OCI-LY1 (cell line): Measurements from ENCODE around the gene C11orf58.

Source experiments
- H2AFZ ChIP-seq: fragments of 200-600 bp; sonication (generic), shearing (Covaris generic); 2 replicates; pipeline ENCODE4 v1.6.0; 2014; ENCODE audit warnings: antibody characterized with exemption, mild to moderate bottlenecking, low read length
- H3F3A ChIP-seq: fragments of 200-600 bp; sonication (generic), shearing (Covaris generic); 2 replicates; pipeline ENCODE4 v1.6.0; 2014; ENCODE audit warnings: mild to moderate bottlenecking, antibody characterized with exemption, low read length, moderate library complexity; ENCODE audit not compliant: insufficient read depth
- H3K27ac ChIP-seq: fragments of 200-600 bp; sonication (generic); 2 replicates; pipeline ENCODE4 v1.5.1; 2014; ENCODE audit warnings: low read length, mixed run types, mild to moderate bottlenecking, low read depth; ENCODE audit not compliant: poor library complexity, severe bottlenecking
- H3K27me3 ChIP-seq: fragments of 200-600 bp; sonication (generic); 2 replicates; pipeline ENCODE4 v1.6.0; 2014; ENCODE audit warnings: antibody characterized with exemption, mild to moderate bottlenecking, low read length, moderate library complexity; ENCODE audit not compliant: insufficient read depth
- H3K36me3 ChIP-seq: fragments of 200-600 bp; sonication (generic); 2 replicates; pipeline ENCODE4 v1.6.1; 2014; ENCODE audit warnings: mild to moderate bottlenecking, antibody characterized with exemption, low read length, moderate library complexity, mixed read lengths; ENCODE audit not compliant: insufficient read depth
- H3K4me1 ChIP-seq: fragments of 200-600 bp; sonication (generic); 2 replicates; pipeline ENCODE4 v1.5.1; 2014; ENCODE audit warnings: mild to moderate bottlenecking, low read length, moderate library complexity; ENCODE audit not compliant: insufficient read depth, severe bottlenecking
- H3K4me2 ChIP-seq: fragments of 200-600 bp; sonication (generic), shearing (Covaris generic); 2 replicates; pipeline ENCODE4 v1.6.1; 2014; ENCODE audit warnings: low read length
- H3K4me3 ChIP-seq: fragments of 200-600 bp; sonication (generic); 2 replicates; pipeline ENCODE4 v1.5.1; 2014; ENCODE audit warnings: low read length, low read depth, mild to moderate bottlenecking, mixed read lengths; ENCODE audit not compliant: poor library complexity, severe bottlenecking
- H3K79me2 ChIP-seq: fragments of 200-600 bp; shearing (Covaris generic); 2 replicates; pipeline ENCODE4 v1.6.1; 2016; ENCODE audit warnings: mixed run types, low read length, mixed read lengths; ENCODE audit not compliant: insufficient read depth
- H3K9ac ChIP-seq: fragments of 200-600 bp; sonication (generic), shearing (Covaris generic); 2 replicates; pipeline ENCODE4 v1.6.1; 2014; ENCODE audit warnings: mild to moderate bottlenecking, low read length, mixed read lengths
- H3K9me2 ChIP-seq: fragments of 200-600 bp; sonication (generic), shearing (Covaris generic); 2 replicates; pipeline ENCODE4 v1.6.1; 2014; ENCODE audit warnings: low read depth, mild to moderate bottlenecking, low read length, mixed read lengths
- H3K9me3 ChIP-seq: fragments of 200-600 bp; shearing (Covaris generic); 2 replicates; pipeline ENCODE4 v1.6.1; 2014; ENCODE audit warnings: low read length, mixed read lengths
- H4K20me1 ChIP-seq: fragments of 200-600 bp; sonication (generic), shearing (Covaris generic); 2 replicates; pipeline ENCODE4 v1.6.0; 2016; ENCODE audit warnings: mild to moderate bottlenecking, low read length; ENCODE audit not compliant: insufficient read depth
- EZH2 ChIP-seq: fragments of 200-600 bp; sonication (generic), shearing (Covaris generic); IDR thresholded peaks from 2 replicates; pipeline ENCODE4 v1.8.0; 2017; ENCODE audit warnings: borderline replicate concordance, mixed run types, mild to moderate bottlenecking, antibody characterized with exemption, low read length, moderate library complexity, mixed read lengths
- TF ChIP-seq, protein P1 (sequence below): fragments of 200-600 bp; sonication (generic), shearing (Covaris generic); IDR thresholded peaks from 2 replicates; pipeline ENCODE4 v1.5.1; 2017; ENCODE audit warnings: mild to moderate bottlenecking, antibody characterized with exemption, low read length, moderate library complexity, mixed read lengths

The C11orf58 gene

GRCh38 chr11:16785520-16786128, 47.2 kb downstream of the C11orf58 start:
- TF ChIP-seq EZH2: no peak
- TF ChIP-seq, protein P1, sequence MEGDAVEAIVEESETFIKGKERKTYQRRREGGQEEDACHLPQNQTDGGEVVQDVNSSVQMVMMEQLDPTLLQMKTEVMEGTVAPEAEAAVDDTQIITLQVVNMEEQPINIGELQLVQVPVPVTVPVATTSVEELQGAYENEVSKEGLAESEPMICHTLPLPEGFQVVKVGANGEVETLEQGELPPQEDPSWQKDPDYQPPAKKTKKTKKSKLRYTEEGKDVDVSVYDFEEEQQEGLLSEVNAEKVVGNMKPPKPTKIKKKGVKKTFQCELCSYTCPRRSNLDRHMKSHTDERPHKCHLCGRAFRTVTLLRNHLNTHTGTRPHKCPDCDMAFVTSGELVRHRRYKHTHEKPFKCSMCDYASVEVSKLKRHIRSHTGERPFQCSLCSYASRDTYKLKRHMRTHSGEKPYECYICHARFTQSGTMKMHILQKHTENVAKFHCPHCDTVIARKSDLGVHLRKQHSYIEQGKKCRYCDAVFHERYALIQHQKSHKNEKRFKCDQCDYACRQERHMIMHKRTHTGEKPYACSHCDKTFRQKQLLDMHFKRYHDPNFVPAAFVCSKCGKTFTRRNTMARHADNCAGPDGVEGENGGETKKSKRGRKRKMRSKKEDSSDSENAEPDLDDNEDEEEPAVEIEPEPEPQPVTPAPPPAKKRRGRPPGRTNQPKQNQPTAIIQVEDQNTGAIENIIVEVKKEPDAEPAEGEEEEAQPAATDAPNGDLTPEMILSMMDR: peak; percentile 81
- Histone ChIP-seq H4K20me1 (no peaks in the 10 kb centered on the region), H3K27ac (no peak overlapping the region), H3K9ac (no peak overlapping the region), H3K36me3 (no peaks in the 10 kb centered on the region), H3K79me2 (no peaks in the 10 kb centered on the region), H3K9me3 (no peaks in the 10 kb centered on the region), H3K4me3 (no peak overlapping the region), H2AFZ (no peak overlapping the region), H3K4me1 (no peaks in the 10 kb centered on the region), H3K4me2 (no peak overlapping the region), H3F3A (no peaks in the 10 kb centered on the region), H3K9me2 (no peaks in the 10 kb centered on the region), H3K27me3 (no peaks in the 10 kb centered on the region)

GRCh38 chr11:16786131-16786530, 47.7 kb downstream of the C11orf58 start:
- no peak for TF ChIP-seq EZH2
- TF ChIP-seq, protein P1: no peak
- Histone ChIP-seq H4K20me1 (no peaks in the 10 kb centered on the region), H3K4me2 (no peak overlapping the region), H3K9me3 (no peaks in the 10 kb centered on the region), H3K9ac (no peak overlapping the region), H3K27ac (no peak overlapping the region), H3K4me1 (no peaks in the 10 kb centered on the region), H3K79me2 (no peaks in the 10 kb centered on the region), H3K27me3 (no peaks in the 10 kb centered on the region), H3K9me2 (no peaks in the 10 kb centered on the region), H3K4me3 (no peak overlapping the region), H2AFZ (no peak overlapping the region), H3K36me3 (no peaks in the 10 kb centered on the region), H3F3A (no peaks in the 10 kb centered on the region)

DNA sequence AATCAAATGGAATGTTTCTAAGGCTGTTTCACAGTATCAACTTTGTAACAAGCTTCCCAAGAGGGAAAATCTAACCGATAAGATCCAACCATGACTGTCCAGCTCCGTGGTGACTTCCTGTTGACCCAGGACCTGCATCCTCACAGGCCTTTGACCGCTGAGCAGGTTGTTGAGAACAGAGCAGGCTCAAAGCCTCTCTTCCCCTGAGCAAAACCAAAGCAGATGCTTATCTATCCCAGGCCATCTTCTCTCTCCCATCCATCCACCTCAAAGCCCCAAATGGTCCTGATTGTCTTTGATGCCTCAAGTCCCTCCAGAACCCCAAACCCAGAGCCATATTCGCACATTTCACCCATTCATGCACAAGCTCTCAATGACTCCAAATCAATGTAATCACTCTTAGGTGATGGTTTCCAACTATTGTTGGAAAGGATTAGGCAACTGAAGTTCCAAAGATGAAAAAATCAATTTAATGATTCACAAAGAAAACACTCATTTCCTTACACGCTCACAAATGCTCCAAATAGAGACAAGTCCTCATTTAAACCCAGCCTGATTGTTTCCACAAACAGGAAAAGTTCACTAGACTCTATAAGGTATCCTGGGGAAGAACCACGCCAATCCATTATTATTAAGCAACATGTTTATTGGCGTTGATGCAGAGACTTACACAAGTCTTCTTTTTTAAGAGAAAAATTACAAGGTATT, 48.7 kb downstream of the C11orf58 start:
- H3K4me2 ChIP-seq: no peak overlapping the region
- H3K4me3 ChIP-seq: no peak overlapping the region
- no peak overlapping the region for H2AFZ ChIP-seq
- H3K9me3 ChIP-seq: no peaks in the 10 kb centered on the region
- no peaks in the 10 kb centered on the region for H3K36me3 ChIP-seq
- no peak overlapping the region for H3K27ac ChIP-seq
- no peaks in the 10 kb centered on the region for H3K4me1 ChIP-seq
- no peaks in the 10 kb centered on the region for H4K20me1 ChIP-seq
- no peaks in the 10 kb centered on the region for H3K9me2 ChIP-seq
- H3F3A ChIP-seq: no peaks in the 10 kb centered on the region
- H3K27me3 ChIP-seq: no peaks in the 10 kb centered on the region
- H3K9ac ChIP-seq: no peak overlapping the region
- no peaks in the 10 kb centered on the region for H3K79me2 ChIP-seq
- TF ChIP-seq, protein P1: no peak
- no peak for TF ChIP-seq EZH2
